NCI-H2081 (cell line): ENCODE results near the gene BICRAL.
A peak's percentile ranks its signal among the peaks of the same experiment; 100 is the strongest.
"Not testable (repeated sequence)": the region's sequence is repeated elsewhere in the genome, so short reads cannot be mapped to it uniquely, and the experiment has no call there.

Experiments used
- DNase-seq, 2 experiments: peaks; one replicate each; lab custom pipeline; 2025; lab: John Stamatoyannopoulos, UW

The BICRAL gene

GRCh38 chr6:42795651-42796050 is 13.8 kb downstream of the BICRAL start:
- no peak for DNase-seq

GRCh38 chr6:42796171-42796570 is 14.3 kb downstream of the BICRAL start:
- no peak for DNase-seq

GRCh38 chr6:42797696-42798095 is 15.8 kb downstream of the BICRAL start:
- DNase-seq = not testable (repeated sequence)

- DNase-seq = no peak
These were observed 23.5 kb downstream of the BICRAL start for GRCh38 chr6:42805297-42805861.

GRCh38 chr6:42806359-42806758 is 24.5 kb downstream of the BICRAL start:
- DNase-seq = not testable (repeated sequence)

- no peak for DNase-seq
These were observed 26.9 kb downstream of the BICRAL start for GRCh38 chr6:42808492-42809483.

- DNase-seq = no peak
These were observed 31.3 kb downstream of the BICRAL start for GRCh38 chr6:42813074-42813645.

GRCh38 chr6:42813906-42814444 is 32.1 kb downstream of the BICRAL start:
- DNase-seq = no peak

- not testable (repeated sequence) for DNase-seq
These were observed 33.9 kb downstream of the BICRAL start for GRCh38 chr6:42815726-42816125.

GRCh38 chr6:42817907-42818306 is 36.1 kb downstream of the BICRAL start:
- no peak for DNase-seq

GRCh38 chr6:42818416-42818815 is 36.6 kb downstream of the BICRAL start:
- no peak for DNase-seq

- DNase-seq = no peak
These were observed 37.0 kb downstream of the BICRAL start for GRCh38 chr6:42818878-42819277.

- DNase-seq = peak in 1 of 2 experiments; percentile 47
These were observed 38.1 kb downstream of the BICRAL start for GRCh38 chr6:42819803-42820511.

GRCh38 chr6:42820512-42821340 is 38.9 kb downstream of the BICRAL start:
- DNase-seq = no peak

- no peak for DNase-seq
These were observed 39.5 kb downstream of the BICRAL start for GRCh38 chr6:42821341-42821668.

GRCh38 chr6:42821846-42822245 is 40.0 kb downstream of the BICRAL start:
- DNase-seq = no peak

- no peak for DNase-seq
These were observed 47.8 kb downstream of the BICRAL start for GRCh38 chr6:42829561-42830092.

GRCh38 chr6:42831237-42831636 is 49.4 kb downstream of the BICRAL start:
- no peak for DNase-seq

GRCh38 chr6:42834056-42834455 is 52.2 kb downstream of the BICRAL start:
- DNase-seq = no peak

GRCh38 chr6:42841844-42842584 is 60.2 kb downstream of the BICRAL start:
- no peak for DNase-seq
